Parathyroid adenoma (tissue), 2 donors: ENCODE measurements around the gene PER1.

Source experiments
- H2AFZ ChIP-seq: fragments of 300-600 bp; sonication (generic); one replicate; pipeline ENCODE4 v1.7.0; 2017; ENCODE audit warnings: antibody characterized with exemption, mild to moderate bottlenecking
- H3K27ac ChIP-seq: fragments of 300-600 bp; sonication (generic); one replicate; pipeline ENCODE4 v1.7.0; 2017
- H3K27me3 ChIP-seq: fragments of 300-600 bp; sonication (generic); one replicate; pipeline ENCODE4 v1.7.0; 2017; ENCODE audit warnings: low read length; ENCODE audit not compliant: control insufficient read depth, insufficient read depth
- H3K36me3 ChIP-seq: fragments of 300-600 bp; sonication (generic); one replicate; pipeline ENCODE4 v1.7.0; 2017; ENCODE audit warnings: low read length; ENCODE audit not compliant: control insufficient read depth, insufficient read depth
- H3K4me1 ChIP-seq: fragments of 300-600 bp; sonication (generic); one replicate; pipeline ENCODE4 v1.7.0; 2017; ENCODE audit warnings: control low read depth
- H3K4me2 ChIP-seq: fragments of 300-600 bp; sonication (generic); one replicate; pipeline ENCODE4 v1.7.0; 2017; ENCODE audit warnings: low read length
- H3K4me3 ChIP-seq: fragments of 300-600 bp; sonication (generic); one replicate; pipeline ENCODE4 v1.7.0; 2017; ENCODE audit warnings: low read depth, low read length
- H3K79me2 ChIP-seq: fragments of 300-600 bp; sonication (generic); one replicate; pipeline ENCODE4 v1.7.0; 2017; ENCODE audit warnings: control low read depth
- H3K9ac ChIP-seq: fragments of 300-600 bp; sonication (generic); one replicate; pipeline ENCODE4 v1.7.0; 2017; ENCODE audit warnings: mild to moderate bottlenecking
- H3K9me3 ChIP-seq: fragments of 300-600 bp; sonication (generic); one replicate; pipeline ENCODE4 v1.7.0; 2017; ENCODE audit warnings: low read length; ENCODE audit not compliant: control insufficient read depth
- TF ChIP-seq, protein P1 (sequence below): fragments of 300-600 bp; sonication (generic); IDR thresholded peaks from one replicate; pipeline ENCODE4 v1.7.0; 2017; ENCODE audit warnings: antibody characterized with exemption, mild to moderate bottlenecking
- donor health status: primary hyperparathyroidism.

Gene PER1

GRCh38 chr17:8186787-8187516, 34.7 kb upstream of the PER1 start:
- peak overlapping the region; percentile 92 for H2AFZ ChIP-seq
- peaks cover 22% of the 10 kb centered on the region for H3K4me1 ChIP-seq
- H3K27ac ChIP-seq, result peak overlapping the region; percentile 97
- TF ChIP-seq, protein P1, sequence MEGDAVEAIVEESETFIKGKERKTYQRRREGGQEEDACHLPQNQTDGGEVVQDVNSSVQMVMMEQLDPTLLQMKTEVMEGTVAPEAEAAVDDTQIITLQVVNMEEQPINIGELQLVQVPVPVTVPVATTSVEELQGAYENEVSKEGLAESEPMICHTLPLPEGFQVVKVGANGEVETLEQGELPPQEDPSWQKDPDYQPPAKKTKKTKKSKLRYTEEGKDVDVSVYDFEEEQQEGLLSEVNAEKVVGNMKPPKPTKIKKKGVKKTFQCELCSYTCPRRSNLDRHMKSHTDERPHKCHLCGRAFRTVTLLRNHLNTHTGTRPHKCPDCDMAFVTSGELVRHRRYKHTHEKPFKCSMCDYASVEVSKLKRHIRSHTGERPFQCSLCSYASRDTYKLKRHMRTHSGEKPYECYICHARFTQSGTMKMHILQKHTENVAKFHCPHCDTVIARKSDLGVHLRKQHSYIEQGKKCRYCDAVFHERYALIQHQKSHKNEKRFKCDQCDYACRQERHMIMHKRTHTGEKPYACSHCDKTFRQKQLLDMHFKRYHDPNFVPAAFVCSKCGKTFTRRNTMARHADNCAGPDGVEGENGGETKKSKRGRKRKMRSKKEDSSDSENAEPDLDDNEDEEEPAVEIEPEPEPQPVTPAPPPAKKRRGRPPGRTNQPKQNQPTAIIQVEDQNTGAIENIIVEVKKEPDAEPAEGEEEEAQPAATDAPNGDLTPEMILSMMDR, result peak; percentile 56
- peak overlapping the region; percentile 83 for H3K4me3 ChIP-seq
- H3K27me3 ChIP-seq, result no peaks in the 10 kb centered on the region
- no peaks in the 10 kb centered on the region for H3K9me3 ChIP-seq
- no peak overlapping the region for H3K9ac ChIP-seq
- H3K36me3 ChIP-seq, result no peaks in the 10 kb centered on the region
- H3K4me2 ChIP-seq, result peak overlapping the region; percentile 78
- no peaks in the 10 kb centered on the region for H3K79me2 ChIP-seq

- peak overlapping the region; percentile 92 for H2AFZ ChIP-seq
- no peaks in the 10 kb centered on the region for H3K27me3 ChIP-seq
- TF ChIP-seq, protein P1, result no peak
- peak overlapping the region; percentile 83 for H3K4me3 ChIP-seq
- H3K4me1 ChIP-seq, result peaks cover 19% of the 10 kb centered on the region
- no peak overlapping the region for H3K9ac ChIP-seq
- no peaks in the 10 kb centered on the region for H3K36me3 ChIP-seq
- peak overlapping the region; percentile 97 for H3K27ac ChIP-seq
- H3K9me3 ChIP-seq, result no peaks in the 10 kb centered on the region
- no peaks in the 10 kb centered on the region for H3K79me2 ChIP-seq
- peak overlapping the region; percentile 78 for H3K4me2 ChIP-seq
Measured at GRCh38 chr17:8186446-8186786, 34.2 kb upstream of the PER1 start.

DNA sequence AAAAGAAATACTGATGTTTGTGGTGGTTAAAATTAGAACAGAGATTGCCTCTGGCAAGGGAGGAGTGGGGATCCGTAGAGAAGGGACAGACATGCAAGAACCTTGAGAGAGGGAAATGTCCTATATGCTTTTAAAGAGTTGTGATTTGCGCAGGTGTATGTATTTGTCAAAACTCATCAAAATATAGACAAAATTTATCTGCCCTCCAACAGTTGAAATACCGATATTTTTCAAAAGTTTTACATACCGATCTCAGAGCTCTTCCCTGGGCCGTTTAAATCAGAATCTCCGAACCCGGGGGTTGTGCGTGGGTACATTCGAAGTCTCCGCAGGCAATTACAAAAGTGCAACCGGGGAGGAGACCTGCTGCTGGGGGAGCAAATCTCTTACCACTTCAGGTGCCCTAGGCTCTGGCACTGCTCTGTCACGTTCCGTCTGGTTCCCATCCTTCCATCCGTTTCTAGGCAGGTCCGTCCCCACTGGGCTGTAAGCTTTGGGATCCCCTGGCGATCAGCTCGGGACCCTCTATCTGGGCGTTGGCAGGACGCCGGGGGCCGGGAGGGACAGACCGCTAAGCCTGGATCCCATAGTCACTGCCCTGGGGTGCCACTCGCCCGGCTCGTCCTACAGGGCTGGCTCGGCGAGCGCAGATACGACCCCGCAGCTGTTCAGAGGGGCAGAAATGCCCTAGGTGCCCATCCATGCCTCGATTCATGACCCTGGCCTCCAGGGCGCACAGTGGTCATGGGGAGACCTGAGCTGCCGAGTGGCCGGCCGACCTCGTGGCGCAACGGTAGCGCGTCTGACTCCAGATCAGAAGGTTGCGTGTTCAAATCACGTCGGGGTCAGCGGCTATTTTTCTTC, 33.6 kb upstream of the PER1 start:
- H3K27ac ChIP-seq, result peak overlapping the region; percentile 97
- H2AFZ ChIP-seq, result peak overlapping the region; percentile 92
- H3K27me3 ChIP-seq, result no peaks in the 10 kb centered on the region
- H3K4me1 ChIP-seq, result peaks cover 19% of the 10 kb centered on the region
- no peaks in the 10 kb centered on the region for H3K36me3 ChIP-seq
- peak overlapping the region; percentile 48 for H3K9ac ChIP-seq
- TF ChIP-seq, protein P1, result no peak
- peak overlapping the region; percentile 83 for H3K4me3 ChIP-seq
- no peaks in the 10 kb centered on the region for H3K79me2 ChIP-seq
- H3K4me2 ChIP-seq, result peak overlapping the region; percentile 78
- no peaks in the 10 kb centered on the region for H3K9me3 ChIP-seq

DNA sequence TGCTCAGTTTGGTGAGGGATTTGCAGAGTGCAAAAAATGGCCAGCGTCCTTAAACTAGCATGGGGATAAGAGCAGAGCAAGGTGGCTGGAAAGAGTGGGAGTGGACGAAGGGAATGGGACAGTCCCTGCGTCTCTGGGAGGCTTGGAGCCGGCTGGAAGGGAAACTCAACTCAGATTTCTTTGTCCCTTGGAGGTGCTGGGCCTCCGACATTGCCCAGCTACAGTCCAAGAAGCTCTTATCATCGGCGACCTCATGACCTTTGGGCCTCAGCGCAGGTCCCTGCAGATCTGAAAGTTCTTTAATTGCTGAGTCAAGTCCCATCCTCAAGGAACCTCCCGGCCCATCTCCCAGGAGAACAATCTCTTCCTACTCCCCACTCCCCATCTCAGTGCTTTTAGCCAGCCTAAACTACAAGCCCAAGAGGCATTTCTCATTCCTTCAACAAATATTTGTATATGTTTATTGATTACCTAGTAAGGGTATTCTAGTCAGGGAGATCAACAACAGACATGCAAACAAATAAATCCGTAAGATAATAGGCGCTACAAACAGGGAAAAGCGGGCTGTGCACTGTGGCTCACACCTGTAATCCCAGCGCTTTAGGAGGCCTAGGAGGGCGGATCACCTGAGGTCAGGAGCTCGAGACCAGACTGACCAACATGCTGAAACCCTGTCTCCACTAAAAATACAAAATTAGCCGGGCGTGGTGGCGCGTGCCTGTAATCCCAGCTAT, 25.0 kb upstream of the PER1 start:
- no peak overlapping the region for H3K9ac ChIP-seq
- peaks cover 24% of the 10 kb centered on the region for H3K4me1 ChIP-seq
- H3K79me2 ChIP-seq, result peaks cover 10% of the 10 kb centered on the region
- H3K4me2 ChIP-seq, result peak overlapping the region; percentile 98
- peak overlapping the region; percentile 87 for H3K4me3 ChIP-seq
- H3K9me3 ChIP-seq, result no peaks in the 10 kb centered on the region
- H3K27me3 ChIP-seq, result no peaks in the 10 kb centered on the region
- H3K36me3 ChIP-seq, result no peaks in the 10 kb centered on the region
- H3K27ac ChIP-seq, result peak overlapping the region; percentile 97
- H2AFZ ChIP-seq, result peak overlapping the region; percentile 92
- TF ChIP-seq, protein P1, result no peak
